Lower leg skin (tissue), 3 donors: ENCODE data around the gene GLRX5.

Source experiments
- POLR2A ChIP-seq, 2 donors: fragments of 450-650 bp; IDR thresholded peaks; one replicate each; pipeline ENCODE4 v1.6.1; 2016 to 2017; ENCODE audit warnings: antibody characterized with exemption in 2 of 2, mild to moderate bottlenecking in 1 of 2, moderate library complexity in 1 of 2
- TF ChIP-seq, protein P1 (sequence below), 3 donors: fragments of 450-650 bp; IDR thresholded peaks; one replicate each; pipeline ENCODE4 v1.5.1; 2016; ENCODE audit warnings: antibody characterized with exemption in 3 of 3, mild to moderate bottlenecking in 3 of 3, moderate library complexity in 2 of 3

- TF ChIP-seq, protein P1, sequence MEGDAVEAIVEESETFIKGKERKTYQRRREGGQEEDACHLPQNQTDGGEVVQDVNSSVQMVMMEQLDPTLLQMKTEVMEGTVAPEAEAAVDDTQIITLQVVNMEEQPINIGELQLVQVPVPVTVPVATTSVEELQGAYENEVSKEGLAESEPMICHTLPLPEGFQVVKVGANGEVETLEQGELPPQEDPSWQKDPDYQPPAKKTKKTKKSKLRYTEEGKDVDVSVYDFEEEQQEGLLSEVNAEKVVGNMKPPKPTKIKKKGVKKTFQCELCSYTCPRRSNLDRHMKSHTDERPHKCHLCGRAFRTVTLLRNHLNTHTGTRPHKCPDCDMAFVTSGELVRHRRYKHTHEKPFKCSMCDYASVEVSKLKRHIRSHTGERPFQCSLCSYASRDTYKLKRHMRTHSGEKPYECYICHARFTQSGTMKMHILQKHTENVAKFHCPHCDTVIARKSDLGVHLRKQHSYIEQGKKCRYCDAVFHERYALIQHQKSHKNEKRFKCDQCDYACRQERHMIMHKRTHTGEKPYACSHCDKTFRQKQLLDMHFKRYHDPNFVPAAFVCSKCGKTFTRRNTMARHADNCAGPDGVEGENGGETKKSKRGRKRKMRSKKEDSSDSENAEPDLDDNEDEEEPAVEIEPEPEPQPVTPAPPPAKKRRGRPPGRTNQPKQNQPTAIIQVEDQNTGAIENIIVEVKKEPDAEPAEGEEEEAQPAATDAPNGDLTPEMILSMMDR (IDR thresholded peaks at IDR 0.05): no peak
- no peak for TF ChIP-seq POLR2A (IDR thresholded peaks at IDR 0.05)
These were observed 23.2 kb upstream of the GLRX5 start for GRCh38 chr14:95511687-95512086.
